HL-60 (cell line): Measurements from ENCODE around the gene INPP4B.

Experiments used
- DNase-seq, 2 experiments: peaks; one replicate each; pipeline ENCODE4 v3.0.0-alpha.2; 2010 to 2020; ENCODE audit warnings: low read depth in 1 of 2, low spot score in 1 of 2
- H3K27ac ChIP-seq: fragments of 250-450 bp; sonication (Bioruptor Pico); replicated peaks from 2 replicates; pipeline ENCODE4 v1.5.1; 2020; ENCODE audit warnings: mild to moderate bottlenecking, moderate library complexity
- H3K27me3 ChIP-seq: fragments of 250-450 bp; sonication (Bioruptor Pico); 2 replicates; pipeline ENCODE4 v1.5.1; 2021; ENCODE audit warnings: mild to moderate bottlenecking, moderate library complexity; ENCODE audit not compliant: insufficient read depth, poor library complexity, severe bottlenecking
- H3K4me3 ChIP-seq: replicated peaks from 2 replicates; pipeline ENCODE4 v1.5.1; 2011; ENCODE audit warnings: mild to moderate bottlenecking, control low read depth, low read length; ENCODE audit not compliant: insufficient read depth
- CTCF ChIP-seq: IDR thresholded peaks from one replicate; pipeline ENCODE4 v1.5.1; 2011; ENCODE audit warnings: low read length, control low read depth, inconsistent platforms; ENCODE audit not compliant: insufficient read depth
- GABPA ChIP-seq: IDR thresholded peaks from 2 replicates; pipeline ENCODE4 v1.6.1; 2012; ENCODE audit warnings: low read depth
- POLR2AphosphoS5 ChIP-seq: IDR thresholded peaks from 2 replicates; pipeline ENCODE4 v1.6.1; 2012; ENCODE audit warnings: low read depth
- REST ChIP-seq: IDR thresholded peaks from 2 replicates; pipeline ENCODE4 v1.6.1; 2012; ENCODE audit warnings: low read depth; ENCODE audit not compliant: insufficient replicate concordance
- SPI1 ChIP-seq: IDR thresholded peaks from 2 replicates; pipeline ENCODE4 v1.6.1; 2012; ENCODE audit warnings: low read depth, mild to moderate bottlenecking, borderline replicate concordance

INPP4B gene

GRCh38 chr4:142817442-142817841, 28.7 kb downstream of the INPP4B start:
- Histone ChIP-seq H3K27me3 (no peaks in the 10 kb centered on the region), H3K4me3 (no peak overlapping the region), H3K27ac (no peak overlapping the region)
- TF ChIP-seq POLR2AphosphoS5 = no peak
- no peak for TF ChIP-seq SPI1
- TF ChIP-seq CTCF = no peak
- no peak for TF ChIP-seq GABPA
- TF ChIP-seq REST = no peak
- DNase-seq = peak; percentile 11 to 15

GRCh38 chr4:142815834-142816233, 30.3 kb downstream of the INPP4B start:
- no peak for TF ChIP-seq CTCF
- TF ChIP-seq POLR2AphosphoS5 = no peak
- TF ChIP-seq REST = no peak
- TF ChIP-seq SPI1 = no peak
- no peak for TF ChIP-seq GABPA
- no peaks in the 10 kb centered on the region for H3K27me3 ChIP-seq
- no peak overlapping the region for H3K4me3 ChIP-seq
- no peak for DNase-seq
- H3K27ac ChIP-seq = no peak overlapping the region

GRCh38 chr4:142813388-142813787, 32.7 kb downstream of the INPP4B start:
- Histone ChIP-seq H3K27me3 (peaks cover under 1% of the 10 kb centered on the region), H3K27ac (no peak overlapping the region), H3K4me3 (no peak overlapping the region)
- no peak for TF ChIP-seq CTCF
- TF ChIP-seq GABPA = no peak
- no peak for TF ChIP-seq REST
- TF ChIP-seq POLR2AphosphoS5 = no peak
- no peak for TF ChIP-seq SPI1
- DNase-seq = no peak
